ENCODE results near the gene CEMIP.

CEMIP gene

DNA sequence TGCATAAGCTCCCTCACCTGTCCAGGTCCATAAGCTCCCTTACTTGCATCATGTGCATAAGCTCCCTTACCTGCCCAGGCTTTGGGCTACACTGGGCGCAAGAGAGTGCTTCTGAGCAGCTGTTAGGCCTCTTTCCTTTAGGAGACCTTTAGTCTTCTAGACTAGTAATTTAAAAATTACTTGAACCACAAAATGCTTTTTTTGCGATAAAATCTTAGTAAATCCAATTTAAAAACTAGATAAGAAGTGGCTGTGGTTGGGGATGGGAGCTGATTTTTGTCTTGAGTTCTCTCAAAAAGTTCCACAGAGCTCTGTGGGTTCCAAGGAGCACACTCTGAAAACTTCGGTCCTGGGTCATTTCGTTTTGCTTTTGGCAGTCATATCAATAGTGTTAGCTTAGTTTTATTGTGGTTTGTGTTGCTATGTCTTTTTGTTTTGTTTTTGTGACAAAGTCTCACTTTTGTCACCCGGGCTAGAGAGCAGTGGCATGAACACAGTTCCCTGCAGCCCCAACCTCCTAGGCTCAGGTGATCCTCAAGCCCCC, 6.7 kb downstream of the CEMIP start:
- DNase-seq (ENCODE audit: low read depth in 2 of 2), result no peak

DNA sequence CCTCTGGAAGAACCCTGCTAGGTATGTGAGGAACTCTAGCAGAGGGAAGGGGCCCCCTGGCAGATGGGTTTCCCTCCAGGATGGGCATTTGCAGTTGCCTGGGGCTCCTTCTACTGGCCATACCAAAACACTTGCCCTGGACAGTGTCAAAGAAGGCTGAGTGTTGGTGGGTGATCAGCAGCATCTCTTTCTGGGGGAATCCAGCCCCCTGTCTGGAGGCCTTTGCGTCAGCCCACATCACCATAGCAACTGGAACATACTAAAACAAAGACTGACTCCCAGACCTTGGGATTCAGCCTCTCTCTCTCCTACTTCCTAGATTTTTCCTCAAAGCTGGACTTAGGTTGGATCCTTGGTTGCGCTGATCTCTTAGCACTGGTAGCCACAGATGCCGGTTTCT, 8.1 kb downstream of the CEMIP start:
- DNase-seq (ENCODE audit: low read depth in 2 of 2), result no peak

DNA sequence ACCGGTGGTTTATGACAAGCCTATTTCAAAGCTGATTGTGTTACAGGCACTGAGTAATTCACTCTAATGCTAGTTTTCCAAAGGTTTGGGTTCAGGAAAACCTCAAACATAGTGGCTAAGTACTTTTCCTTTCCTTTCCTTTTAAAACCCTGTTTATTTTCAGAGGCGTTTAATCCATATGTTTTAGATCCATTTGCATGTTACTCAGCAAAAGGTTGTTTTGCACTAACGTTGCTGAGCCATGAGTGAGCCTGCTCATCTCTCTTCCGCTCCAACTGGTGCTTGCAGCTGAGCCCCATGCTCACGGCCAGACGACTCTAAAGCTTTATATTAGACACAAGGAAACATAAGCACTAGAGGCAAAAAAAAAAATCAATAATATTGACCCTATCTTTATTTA, 9.4 kb downstream of the CEMIP start:
- peak; percentile 50 to 58 for DNase-seq (ENCODE audit: low read depth in 2 of 2)

DNA sequence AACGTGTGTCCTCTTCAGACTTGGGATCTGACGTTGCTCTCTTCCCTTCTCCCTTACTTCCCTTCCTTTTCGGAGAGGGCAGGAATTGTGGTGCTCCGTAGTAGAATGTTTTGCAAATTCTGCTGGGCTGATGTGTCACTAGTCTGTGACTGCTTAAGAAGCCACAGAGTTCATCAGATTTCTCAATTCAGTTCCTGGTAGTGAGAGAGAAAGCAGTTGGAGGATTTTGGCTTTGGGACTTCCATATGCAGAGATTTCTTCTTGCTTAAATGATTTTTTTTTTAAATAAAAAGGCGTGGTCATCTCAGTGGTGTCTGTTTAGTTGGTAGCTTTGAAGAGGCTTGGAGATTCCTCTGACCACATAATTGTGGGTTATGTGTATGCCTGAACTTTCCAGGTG, 10.1 kb downstream of the CEMIP start:
- no peak for DNase-seq (ENCODE audit: low read depth in 2 of 2)

DNA sequence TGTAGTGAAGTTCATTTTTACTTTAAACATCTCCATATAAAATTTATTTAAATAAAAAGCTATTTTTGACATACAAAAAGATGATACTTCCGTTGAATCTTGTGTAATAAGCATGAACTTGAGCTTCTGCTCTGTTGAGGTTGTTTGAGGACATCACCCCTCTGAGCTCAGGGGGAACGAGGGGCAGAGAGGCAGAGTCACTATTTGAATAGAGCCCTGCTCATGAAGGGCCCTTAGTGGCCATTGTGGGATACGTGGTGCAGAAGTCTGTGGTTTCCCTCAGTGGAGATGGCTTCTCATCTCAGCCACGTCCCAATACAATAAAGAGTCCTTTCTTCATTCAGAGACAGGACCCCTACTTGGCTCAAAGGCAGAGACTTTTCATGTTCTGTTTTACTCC, 10.6 kb downstream of the CEMIP start:
- DNase-seq (ENCODE audit: low read depth in 2 of 2), result no peak

DNA sequence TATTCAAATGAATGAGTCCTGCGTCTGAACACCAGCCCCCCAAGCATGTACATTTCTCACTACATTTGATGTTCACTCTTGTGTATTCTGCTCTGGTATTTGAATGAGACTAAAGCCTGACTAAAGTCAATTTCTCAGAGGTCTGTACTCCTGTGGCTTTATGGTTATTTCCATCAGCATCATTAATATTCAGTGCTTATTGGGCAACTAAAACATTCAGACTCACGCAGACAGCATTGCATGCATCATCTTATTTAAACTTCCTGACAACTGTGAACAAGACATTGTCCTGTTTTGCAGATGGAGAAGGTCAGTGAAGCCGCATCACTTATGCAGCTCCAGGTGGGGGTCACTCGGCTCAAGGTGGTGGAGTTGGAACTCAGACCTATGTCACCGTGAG, 11.1 kb downstream of the CEMIP start:
- no peak for DNase-seq (ENCODE audit: low read depth in 2 of 2)

DNA sequence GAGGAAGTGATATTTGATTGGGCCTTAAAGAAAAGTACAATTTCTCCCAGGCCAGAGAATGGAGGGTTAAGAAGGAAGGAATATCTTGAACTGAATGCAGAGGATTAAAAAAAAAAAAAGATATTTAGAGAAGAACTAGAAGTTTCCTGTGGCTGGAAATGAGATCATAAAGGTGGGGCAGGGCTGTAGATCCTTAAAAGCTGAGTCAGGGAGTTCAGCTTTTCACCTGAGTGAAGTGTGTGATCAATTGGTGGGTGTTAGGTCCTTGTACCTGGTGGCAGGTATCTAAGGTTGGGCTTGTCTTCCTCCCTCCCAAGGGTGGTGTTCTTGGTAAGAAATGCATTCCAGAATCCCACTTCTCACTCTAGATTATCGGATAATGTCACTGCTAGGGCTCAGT, 11.8 kb downstream of the CEMIP start:
- DNase-seq (ENCODE audit: low read depth in 2 of 2), result no peak

DNA sequence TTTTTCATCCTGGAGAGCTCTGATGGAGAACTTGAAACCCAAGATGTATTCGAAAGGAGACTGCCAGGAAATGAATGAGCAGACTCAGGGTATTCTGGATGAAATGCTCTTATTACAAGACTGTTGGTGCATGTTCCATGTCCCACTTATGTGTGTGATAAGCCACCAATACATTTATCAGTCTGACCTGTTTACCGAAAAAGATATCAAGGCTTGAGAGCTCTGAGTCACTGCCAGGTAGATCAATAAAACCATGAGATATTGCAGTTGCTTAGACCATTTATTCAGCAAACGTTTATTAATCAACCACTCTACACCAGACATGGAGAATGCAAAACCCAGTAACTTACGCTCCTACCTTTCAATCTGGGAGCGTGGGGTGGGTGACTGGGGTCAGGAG, 17.2 kb downstream of the CEMIP start:
- no peak for DNase-seq (ENCODE audit: low read depth in 2 of 2)

DNA sequence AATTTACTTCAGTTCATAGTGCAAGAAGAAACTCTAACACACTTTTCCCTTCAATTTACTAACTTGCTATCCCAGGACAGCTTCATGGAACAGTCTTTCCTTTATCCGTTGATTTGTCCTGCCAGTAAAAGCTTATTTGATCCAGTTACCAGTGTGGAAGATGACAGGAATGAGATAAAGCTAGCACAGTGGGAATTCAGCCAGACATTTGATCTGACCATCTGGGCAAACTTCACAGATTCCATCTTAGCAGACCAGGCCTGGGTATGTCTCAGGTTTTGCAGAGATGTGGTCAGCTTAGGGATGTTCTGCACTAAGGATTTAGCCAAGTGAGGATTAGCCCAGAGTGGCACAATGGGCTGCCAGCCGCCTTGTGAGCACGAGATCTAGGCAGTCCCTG, 19.7 kb downstream of the CEMIP start:
- DNase-seq (ENCODE audit: low read depth in 2 of 2), result no peak

DNA sequence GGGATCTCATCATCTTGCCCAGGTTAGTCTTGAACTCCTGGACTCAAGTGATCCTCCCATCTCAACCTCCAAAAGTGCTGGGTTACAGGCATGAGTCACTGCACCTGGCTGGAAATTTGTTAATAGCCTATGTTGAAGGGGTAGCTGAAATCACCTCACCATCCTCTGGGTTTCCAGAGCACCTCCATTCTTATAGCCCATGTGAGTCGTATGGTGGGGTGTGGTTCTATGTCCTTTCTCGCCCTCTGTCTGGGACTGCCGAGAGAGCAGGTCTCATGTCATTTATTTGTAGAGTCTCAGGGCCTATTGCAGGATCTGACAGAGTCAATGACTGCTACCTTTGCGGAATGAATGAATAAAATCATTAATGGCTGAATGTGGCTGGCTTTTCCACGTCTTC, 20.9 kb downstream of the CEMIP start:
- DNase-seq (ENCODE audit: low read depth in 2 of 2), result no peak

DNA sequence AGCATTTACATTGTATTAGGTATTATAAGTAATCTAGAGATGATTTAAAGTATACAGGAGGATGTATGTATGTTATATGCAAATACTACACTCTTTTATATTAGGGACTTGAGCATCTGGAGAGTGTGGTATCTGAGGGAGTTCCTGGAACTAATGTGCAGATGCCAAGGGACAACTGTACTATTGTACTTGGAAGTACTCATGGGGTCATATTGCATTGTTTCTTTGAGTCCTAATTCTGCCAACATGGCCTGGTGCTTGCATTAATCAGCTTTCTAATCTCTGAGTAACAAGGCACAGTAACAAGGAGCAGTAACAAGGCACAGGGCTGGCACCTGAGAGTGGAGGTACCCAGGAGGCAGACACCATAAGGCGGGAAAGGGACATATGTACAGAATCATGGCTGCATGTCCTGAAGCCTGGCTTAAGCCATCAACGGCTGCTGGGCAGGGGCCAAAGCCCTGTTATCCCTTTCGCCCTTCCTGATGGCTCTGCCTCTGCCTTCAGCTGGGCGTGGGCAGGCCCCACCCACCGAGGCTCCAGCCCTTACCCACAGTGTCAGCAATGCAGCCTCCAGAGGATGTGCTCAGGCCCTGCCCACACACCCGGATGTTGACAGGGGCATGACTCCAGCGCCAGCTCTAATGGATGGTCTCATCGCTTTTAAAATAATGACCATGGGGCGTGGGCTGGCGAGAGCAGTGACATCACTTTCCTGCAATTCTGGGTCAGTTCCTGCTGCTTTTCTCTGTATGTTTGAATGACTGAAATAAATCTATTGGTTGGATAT, 22.9 kb downstream of the CEMIP start:
- no peak for DNase-seq (ENCODE audit: low read depth in 2 of 2)

DNA sequence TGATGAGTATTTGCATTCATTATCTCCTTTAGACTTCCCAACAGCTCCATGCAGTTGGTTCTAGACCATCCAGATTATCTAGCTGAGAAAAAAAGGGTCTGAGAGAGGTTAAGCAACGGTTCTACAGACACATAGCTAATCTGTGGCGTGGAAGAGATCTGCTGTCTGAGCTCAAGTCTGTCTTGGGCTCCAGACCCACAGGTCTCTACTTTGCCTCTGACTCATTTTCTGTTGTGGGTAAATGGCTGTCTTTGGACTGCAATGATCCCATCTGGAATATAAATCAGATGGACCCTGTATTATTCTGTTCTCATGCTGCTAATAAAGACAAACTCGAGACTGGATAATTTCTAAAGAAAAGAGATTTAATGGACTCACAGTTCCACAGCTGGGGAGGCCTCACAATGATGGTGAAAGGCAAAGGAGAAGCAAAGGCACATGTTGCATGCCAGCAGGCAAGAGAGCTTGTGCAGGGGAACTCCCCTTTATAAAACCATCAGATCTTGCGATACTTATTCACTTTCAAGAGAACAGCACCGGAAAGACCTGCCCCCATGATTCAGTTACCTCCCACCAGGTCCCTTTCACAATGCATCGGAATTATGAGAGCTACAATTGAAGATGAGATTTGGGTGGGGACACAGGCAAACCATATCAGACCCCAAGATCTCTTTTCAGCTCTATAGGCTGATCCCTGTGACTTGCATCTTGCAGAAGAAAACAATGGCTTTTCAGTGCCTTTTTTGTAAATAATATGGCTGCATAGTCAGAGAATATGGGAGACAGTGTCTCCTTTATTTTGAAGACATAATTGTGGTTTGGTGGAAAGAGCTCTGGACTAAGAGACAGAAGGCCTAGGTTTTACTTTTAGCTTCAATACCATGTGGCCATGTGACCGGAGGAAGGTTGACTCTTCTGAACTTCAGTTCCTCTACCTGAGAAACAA, 24.7 kb downstream of the CEMIP start:
- no peak for DNase-seq (ENCODE audit: low read depth in 2 of 2)

DNA sequence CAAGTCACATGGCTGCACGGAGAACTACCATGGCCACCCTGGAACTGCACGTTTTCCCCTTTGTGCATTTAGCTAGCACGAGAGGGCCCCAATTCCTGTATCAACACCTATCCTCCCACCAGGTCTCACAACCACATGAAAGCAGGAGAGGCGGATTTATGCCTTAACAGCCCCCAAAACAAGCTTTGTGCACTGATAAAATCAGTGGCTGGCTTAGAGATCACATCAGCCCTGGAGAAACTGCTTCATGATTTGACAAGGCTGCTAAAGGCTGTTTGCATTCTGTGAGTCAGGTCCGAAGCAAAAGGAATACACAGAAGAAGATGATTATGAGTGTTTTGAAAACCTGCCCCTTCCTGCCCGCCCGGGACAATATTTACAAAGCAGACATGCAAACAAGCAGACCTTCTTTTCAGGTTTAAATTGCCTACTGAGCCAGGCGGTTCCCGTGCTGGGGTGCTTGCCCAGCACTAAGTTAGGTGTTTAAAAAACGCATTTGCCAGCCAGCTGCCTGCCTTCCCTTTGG, 25.9 kb downstream of the CEMIP start:
- DNase-seq (ENCODE audit: low read depth in 2 of 2), result no peak

DNA sequence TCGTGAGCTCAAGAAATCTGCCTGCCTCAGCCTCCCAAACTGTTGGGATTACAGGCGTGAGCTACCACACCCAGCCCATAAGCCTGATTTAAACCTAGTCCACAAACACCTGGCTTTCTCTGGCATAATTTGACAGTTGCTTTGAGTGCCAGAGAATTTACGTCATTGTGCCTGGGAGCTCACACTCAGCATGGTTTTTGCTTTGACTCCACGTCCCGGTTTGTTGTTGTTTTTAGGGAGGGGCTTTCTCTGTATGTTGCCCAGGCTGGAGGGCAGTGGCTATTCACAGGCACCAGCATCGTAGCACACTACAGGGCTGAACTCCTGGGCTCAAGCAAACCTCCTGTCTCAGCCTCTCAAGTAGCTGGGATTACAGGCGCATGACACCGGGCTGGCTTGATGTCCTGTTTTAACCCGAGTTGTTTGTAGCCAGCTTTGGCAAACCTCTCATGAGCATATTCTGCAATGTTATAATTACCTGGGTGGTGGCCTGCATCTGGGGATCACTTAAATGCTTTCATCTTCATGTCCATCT, 32.7 kb downstream of the CEMIP start:
- no peak for DNase-seq (ENCODE audit: low read depth in 2 of 2)

DNA sequence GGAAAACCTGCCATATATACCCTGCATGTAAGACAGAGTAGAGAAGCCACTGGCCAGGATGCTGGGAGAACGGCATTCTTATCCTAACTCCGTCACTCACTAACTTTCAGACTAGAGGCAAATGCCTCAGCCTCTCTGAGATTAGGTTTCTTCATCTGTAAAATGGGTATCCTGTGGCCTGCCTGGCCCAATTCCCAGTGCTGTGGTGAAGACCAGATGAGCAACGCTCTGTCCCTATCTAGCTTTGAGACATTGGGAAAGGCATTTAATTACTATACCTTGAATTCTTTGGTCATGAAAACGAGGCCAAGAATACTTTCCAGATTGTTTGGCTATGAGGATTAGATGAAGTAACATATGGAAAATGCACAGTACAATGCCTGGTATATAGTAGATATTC, 35.9 kb downstream of the CEMIP start:
- peak in 1 of 2 experiments; percentile 7 for DNase-seq (ENCODE audit: low read depth in 2 of 2)

DNA sequence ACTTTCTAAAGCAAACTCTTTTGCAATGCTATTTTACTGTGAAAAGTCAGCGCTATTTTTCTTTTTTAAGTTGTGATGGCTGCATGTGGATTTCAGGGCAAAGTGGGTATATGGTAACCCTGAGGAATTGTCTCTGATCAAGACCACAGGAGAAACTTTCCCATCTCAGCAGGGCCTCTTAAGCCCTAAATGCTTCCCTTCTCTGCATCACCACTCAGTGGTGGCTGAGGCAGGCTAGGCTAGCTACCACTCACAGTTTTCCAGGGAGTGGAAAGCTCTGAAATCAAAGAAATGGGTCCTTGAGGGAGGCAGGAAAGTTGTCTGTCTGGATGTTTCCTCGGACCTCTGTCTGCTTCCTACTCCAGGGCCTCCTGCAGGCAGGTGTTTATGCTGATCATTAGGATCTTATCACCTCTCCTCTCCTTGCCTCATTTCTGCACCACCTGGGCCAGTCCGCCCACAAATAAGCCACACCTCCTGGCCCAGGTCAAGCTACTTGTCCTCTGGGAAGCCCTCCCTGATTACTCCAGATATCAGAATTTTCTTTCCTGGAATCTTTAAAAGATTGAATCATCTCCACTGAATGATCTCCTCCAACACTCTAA, 37.0 kb downstream of the CEMIP start:
- DNase-seq (ENCODE audit: low read depth in 2 of 2), result no peak

DNA sequence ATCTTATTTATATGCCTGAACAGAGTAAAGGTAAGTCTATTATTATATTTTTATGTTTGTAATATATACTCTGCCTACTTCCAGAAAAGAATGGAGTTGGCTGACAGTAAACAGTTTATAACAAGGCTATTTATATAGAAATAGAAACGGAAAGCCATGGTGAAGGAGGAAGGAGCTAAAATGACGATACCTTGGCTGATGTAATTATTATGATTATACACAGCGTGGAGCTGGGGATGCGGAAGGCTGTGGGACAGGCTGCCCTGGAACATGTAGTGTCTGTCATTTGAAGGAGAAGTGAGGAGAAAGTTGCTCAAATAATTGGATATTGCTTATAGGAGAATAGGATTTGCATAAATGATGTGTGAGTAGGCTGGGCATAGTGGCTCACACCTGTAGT, 37.8 kb downstream of the CEMIP start:
- DNase-seq (ENCODE audit: low read depth in 2 of 2), result no peak

DNA sequence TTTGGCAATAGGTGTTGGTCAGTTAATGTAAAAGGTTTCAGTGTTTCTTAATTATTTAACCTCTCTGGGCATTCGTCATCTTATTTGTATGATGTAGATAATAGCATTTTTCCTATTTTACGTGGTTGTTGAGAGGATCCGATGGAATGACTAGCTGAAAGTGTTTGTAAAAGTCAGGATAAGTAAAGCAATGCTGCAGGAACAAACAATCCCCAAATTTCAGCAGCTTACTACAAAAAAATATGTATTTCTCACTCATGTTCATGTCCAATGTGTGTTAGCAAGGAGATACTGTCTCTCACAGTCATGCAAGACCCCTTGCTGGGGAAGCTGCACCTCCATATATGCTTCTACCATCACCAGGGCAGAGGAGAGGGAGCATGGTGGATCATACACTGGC, 38.7 kb downstream of the CEMIP start:
- no peak for DNase-seq (ENCODE audit: low read depth in 2 of 2)

DNA sequence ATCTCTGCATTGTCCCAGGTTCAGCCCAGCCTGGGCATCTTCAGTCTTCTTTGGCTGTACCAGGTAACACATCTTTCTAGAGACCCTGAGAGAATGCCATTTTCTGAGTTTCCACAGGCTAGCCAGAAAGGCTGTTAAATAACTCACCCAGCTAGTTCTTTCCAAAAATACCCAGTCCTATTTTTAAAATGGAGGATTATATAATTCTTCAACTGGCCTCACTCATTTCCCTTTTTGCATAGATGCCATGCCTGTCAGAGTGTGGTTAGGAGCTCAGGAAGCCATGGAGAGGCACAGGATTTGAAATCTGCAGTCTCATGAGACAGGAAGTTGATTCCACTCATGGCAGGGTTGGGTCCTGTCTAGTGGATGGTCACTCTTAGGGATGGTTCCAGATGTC, 39.8 kb downstream of the CEMIP start:
- no peak for DNase-seq (ENCODE audit: low read depth in 2 of 2)

DNA sequence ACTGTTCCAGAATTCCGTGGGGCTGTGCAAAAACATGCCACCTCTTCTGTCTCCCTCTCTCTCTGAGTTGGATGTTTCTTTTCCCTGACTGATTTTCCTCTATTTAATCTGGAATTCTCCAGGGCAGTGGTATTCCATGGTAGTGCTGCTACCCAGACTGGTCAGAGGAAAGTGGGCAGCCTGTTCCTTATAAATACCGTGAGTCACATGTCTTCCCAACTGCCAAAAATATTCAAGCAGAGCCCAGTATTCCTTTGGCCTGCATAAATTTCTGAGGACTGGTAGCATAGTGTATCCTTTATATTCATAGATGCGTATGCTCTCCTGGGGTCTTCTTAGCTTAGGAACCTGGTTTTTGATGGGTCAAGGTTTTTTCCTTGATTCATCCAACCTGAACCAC, 40.9 kb downstream of the CEMIP start:
- DNase-seq (ENCODE audit: low read depth in 2 of 2), result no peak

DNA sequence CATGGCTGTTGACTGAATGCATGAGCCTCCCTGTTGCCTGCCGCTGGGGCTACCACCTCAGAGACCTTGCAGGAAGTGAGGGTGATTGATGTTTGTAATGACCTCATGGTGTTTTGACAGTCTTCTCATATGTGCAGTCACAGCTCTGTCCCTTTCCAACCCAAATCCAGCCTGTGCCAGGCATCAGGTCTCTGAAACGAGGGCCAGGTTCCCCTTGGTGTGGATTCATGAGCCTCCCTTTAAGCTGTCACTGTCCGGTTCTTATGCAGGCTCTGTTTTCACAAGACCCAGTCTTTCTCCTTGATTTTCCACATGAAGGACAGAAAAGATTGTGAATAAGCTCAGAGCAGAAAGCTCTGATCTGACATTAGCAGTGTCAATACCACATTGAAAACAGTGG, 43.1 kb downstream of the CEMIP start:
- no peak for DNase-seq (ENCODE audit: low read depth in 2 of 2)

DNA sequence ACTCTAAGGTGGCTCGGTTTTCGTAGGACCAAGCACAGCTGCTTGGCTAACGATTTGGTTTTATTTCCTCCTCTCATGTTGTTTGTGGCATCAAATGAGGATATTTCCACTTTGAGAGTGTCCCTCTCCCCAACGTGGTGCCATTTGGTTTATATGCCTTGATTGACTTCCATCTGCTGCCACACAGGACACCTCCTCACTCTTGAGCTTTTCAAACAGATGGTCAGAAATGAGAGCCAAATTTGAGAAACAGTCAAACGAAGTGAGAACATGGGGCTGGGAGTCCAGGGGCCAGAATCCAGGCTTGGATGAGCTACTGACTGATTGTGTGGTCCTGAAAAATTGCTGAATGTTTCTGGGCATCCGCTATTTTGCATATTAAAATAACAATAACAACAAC, 43.5 kb downstream of the CEMIP start:
- no peak for DNase-seq (ENCODE audit: low read depth in 2 of 2)
